ENCODE measurements around the gene GBP4. TPM values are rescaled to one million over a fixed set of nuclear protein-coding genes. Genes with fewer than 3 reads are reported as not detected.

GBP4 gene
- total RNA-seq, 2 donors from 2014 or later, result 34.1 to 35.9 TPM

- ATAC-seq (no peak), DNase-seq (no peak)
- H3K27me3 Mint-ChIP-seq, result no peaks in the 10 kb centered on the region
- H3K4me1 Mint-ChIP-seq, result no peaks in the 10 kb centered on the region
- H3K4me3 Mint-ChIP-seq, result no peak overlapping the region
- peaks cover 2% of the 10 kb centered on the region for H3K36me3 Mint-ChIP-seq (ENCODE audit: low read depth)
- H3K27ac Mint-ChIP-seq, result no peak overlapping the region
- H3K9me3 ChIP-seq (ENCODE audit: control insufficient read depth, low read length, poor library complexity, severe bottlenecking), result no peaks in the 10 kb centered on the region
Observed at GRCh38 chr1:89165811-89166210, 32.9 kb downstream of the GBP4 start.

- H3K4me1 Mint-ChIP-seq, result peaks cover 3% of the 10 kb centered on the region
- H3K9me3 ChIP-seq (ENCODE audit: control insufficient read depth, low read length, poor library complexity, severe bottlenecking), result no peaks in the 10 kb centered on the region
- no peak overlapping the region for H3K4me3 Mint-ChIP-seq
- DNase-seq (no peak), ATAC-seq (no peak)
- no peak overlapping the region for H3K27ac Mint-ChIP-seq
- peaks cover 17% of the 10 kb centered on the region for H3K27me3 Mint-ChIP-seq
- H3K36me3 Mint-ChIP-seq (ENCODE audit: low read depth), result peaks cover 2% of the 10 kb centered on the region
Observed at GRCh38 chr1:89151047-89151446, 47.7 kb downstream of the GBP4 start.

DNA sequence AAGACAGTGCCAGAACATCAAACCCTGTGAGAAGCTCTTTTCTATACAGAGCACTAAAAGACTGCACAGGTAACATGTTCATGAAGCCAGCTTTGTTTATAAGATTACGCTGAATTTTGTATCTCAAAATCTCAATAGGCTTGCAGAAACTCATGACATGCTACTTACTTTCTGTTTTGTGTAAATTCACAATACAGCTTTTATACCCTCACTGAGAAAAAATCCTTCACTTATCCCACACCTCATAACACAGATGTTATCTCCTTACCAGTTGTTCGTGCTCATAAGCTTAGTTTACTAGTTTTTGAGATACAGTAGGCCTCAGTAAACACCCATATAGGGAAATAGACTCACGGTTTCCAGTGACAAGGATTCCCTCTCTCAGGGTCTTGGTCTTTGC, 48.8 kb downstream of the GBP4 start:
- Mint-ChIP-seq H3K36me3 (ENCODE audit: low read depth) (peaks cover 2% of the 10 kb centered on the region), H3K27ac (peak overlapping the region; percentile 19), H3K4me1 (peaks cover 3% of the 10 kb centered on the region), H3K4me3 (no peak overlapping the region), H3K27me3 (peaks cover 17% of the 10 kb centered on the region)
- DNase-seq (no peak), ATAC-seq (no peak)
- no peaks in the 10 kb centered on the region for H3K9me3 ChIP-seq (ENCODE audit: control insufficient read depth, low read length, poor library complexity, severe bottlenecking)

DNA sequence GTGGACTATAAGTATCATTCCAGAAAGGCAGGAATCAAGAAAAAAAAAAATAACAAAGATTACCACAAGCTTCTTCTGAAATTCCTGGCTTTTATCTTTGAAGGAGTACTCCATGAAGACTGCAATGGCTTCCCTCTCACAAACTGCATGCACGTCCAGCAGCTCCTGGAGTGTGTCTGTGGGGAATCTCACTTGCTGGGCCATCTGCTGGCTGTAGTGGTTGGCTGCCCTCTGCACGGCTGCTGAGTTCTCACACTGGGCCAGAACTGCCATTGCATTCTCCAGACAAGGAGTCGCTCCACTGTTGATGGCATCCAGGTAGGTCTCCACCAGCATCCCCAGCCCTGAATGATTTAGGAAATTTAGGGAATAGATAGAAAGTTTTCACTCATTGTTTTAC, 49.5 kb downstream of the GBP4 start:
- H3K27me3 Mint-ChIP-seq, result peaks cover 17% of the 10 kb centered on the region
- H3K27ac Mint-ChIP-seq, result peak overlapping the region; percentile 19
- ATAC-seq (no peak), DNase-seq (no peak)
- peaks cover 3% of the 10 kb centered on the region for H3K4me1 Mint-ChIP-seq
- peaks cover 2% of the 10 kb centered on the region for H3K36me3 Mint-ChIP-seq (ENCODE audit: low read depth)
- H3K4me3 Mint-ChIP-seq, result no peak overlapping the region
- H3K9me3 ChIP-seq (ENCODE audit: control insufficient read depth, low read length, poor library complexity, severe bottlenecking), result no peaks in the 10 kb centered on the region

- Mint-ChIP-seq H3K27ac (no peak overlapping the region), H3K4me3 (no peak overlapping the region), H3K4me1 (peaks cover 3% of the 10 kb centered on the region), H3K36me3 (ENCODE audit: low read depth) (peaks cover 2% of the 10 kb centered on the region), H3K27me3 (peaks cover 17% of the 10 kb centered on the region)
- no peak for DNase-seq
- ATAC-seq, result no peak
- H3K9me3 ChIP-seq (ENCODE audit: control insufficient read depth, low read length, poor library complexity, severe bottlenecking), result no peaks in the 10 kb centered on the region
Observed at GRCh38 chr1:89147678-89148658, 50.8 kb downstream of the GBP4 start.

GRCh38 chr1:89146721-89147120, 52.0 kb downstream of the GBP4 start:
- no peaks in the 10 kb centered on the region for H3K9me3 ChIP-seq (ENCODE audit: control insufficient read depth, low read length, poor library complexity, severe bottlenecking)
- H3K4me1 Mint-ChIP-seq, result peaks cover 3% of the 10 kb centered on the region
- peaks cover 17% of the 10 kb centered on the region for H3K27me3 Mint-ChIP-seq
- DNase-seq (no peak), ATAC-seq (no peak)
- H3K36me3 Mint-ChIP-seq (ENCODE audit: low read depth), result peaks cover 2% of the 10 kb centered on the region
- H3K27ac Mint-ChIP-seq, result no peak overlapping the region
- no peak overlapping the region for H3K4me3 Mint-ChIP-seq

DNA sequence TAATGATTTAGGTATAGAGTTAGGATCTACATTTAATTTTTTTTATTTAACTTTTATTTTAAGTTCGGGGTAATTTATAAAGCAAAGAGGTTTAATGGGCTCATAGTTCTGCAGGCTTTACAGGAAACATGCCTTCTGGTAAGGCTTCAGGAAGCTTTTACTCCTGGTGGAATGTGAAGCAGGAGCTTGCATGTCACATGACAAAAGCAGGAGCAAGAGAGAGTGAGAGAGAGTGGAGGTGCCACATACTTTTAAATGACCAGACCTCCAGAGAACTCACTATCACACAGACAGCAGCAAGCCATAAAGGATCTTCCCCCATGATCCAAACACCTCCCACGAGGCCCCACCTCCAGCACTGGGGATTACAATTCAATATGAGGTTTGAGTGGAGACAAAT, 55.3 kb downstream of the GBP4 start:
- no peak for ATAC-seq
- H3K27me3 Mint-ChIP-seq, result peaks cover 10% of the 10 kb centered on the region
- H3K27ac Mint-ChIP-seq, result no peak overlapping the region
- no peaks in the 10 kb centered on the region for H3K4me1 Mint-ChIP-seq
- H3K36me3 Mint-ChIP-seq (ENCODE audit: low read depth), result peaks cover 2% of the 10 kb centered on the region
- DNase-seq, result no peak
- H3K9me3 ChIP-seq (ENCODE audit: control insufficient read depth, low read length, poor library complexity, severe bottlenecking), result no peaks in the 10 kb centered on the region
- no peak overlapping the region for H3K4me3 Mint-ChIP-seq

- H3K9me3 ChIP-seq (ENCODE audit: control insufficient read depth, low read length, poor library complexity, severe bottlenecking), result no peaks in the 10 kb centered on the region
- DNase-seq, result no peak
- H3K36me3 Mint-ChIP-seq (ENCODE audit: low read depth), result no peaks in the 10 kb centered on the region
- H3K27me3 Mint-ChIP-seq, result no peaks in the 10 kb centered on the region
- H3K27ac Mint-ChIP-seq, result no peak overlapping the region
- H3K4me3 Mint-ChIP-seq, result no peak overlapping the region
- no peak for ATAC-seq
- H3K4me1 Mint-ChIP-seq, result no peaks in the 10 kb centered on the region
Observed at GRCh38 chr1:89142160-89142559, 56.6 kb downstream of the GBP4 start.

DNA sequence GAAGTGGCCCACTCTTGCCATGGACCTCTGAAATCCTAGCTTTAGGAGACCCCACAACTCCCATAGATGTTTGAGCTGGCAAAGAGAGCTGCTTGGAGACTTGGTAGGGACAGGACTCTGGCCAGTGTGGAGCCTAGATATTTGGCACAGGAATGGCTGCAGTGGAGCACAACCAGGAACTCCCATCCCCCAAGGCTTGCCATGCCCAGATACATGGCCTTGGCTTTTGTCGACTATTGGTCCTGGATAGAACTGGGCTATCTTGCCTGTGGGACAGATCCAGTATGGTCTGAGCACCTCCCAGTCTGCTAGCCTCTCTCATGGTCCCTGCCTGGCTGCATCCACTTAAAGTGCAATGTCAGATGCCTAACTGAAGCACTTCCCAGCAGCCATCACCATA, 65.0 kb downstream of the GBP4 start:
- H3K27me3 Mint-ChIP-seq, result no peaks in the 10 kb centered on the region
- no peak for DNase-seq
- H3K4me1 Mint-ChIP-seq, result peaks cover 16% of the 10 kb centered on the region
- H3K27ac Mint-ChIP-seq, result no peak overlapping the region
- H3K9me3 ChIP-seq (ENCODE audit: control insufficient read depth, low read length, poor library complexity, severe bottlenecking), result no peaks in the 10 kb centered on the region
- H3K4me3 Mint-ChIP-seq, result no peak overlapping the region
- H3K36me3 Mint-ChIP-seq (ENCODE audit: low read depth), result peaks cover 13% of the 10 kb centered on the region
- ATAC-seq, result no peak

Other genes with a start within 250 kb of the GBP4 start
- gene KYAT3, start 206.3 kb downstream of the GBP4 start, total RNA-seq, result 10 to 100 TPM; 15.2 to 20.7 TPM
- gene RBMXL1, start 206.3 kb downstream of the GBP4 start, total RNA-seq, result 10 to 100 TPM; 20.5 to 25.5 TPM
- gene GBP3, start 176.1 kb downstream of the GBP4 start, total RNA-seq, result 10 to 100 TPM; 18.3 to 21.9 TPM
- 10 to 100 TPM; 27.3 to 29.4 TPM for gene GBP1, start 133.7 kb downstream of the GBP4 start, total RNA-seq
- gene GBP2, start 72.8 kb downstream of the GBP4 start, total RNA-seq, result 10 to 100 TPM; 88.4 to 98.8 TPM
- not detected for gene GBP7, start 22.9 kb downstream of the GBP4 start, total RNA-seq
- gene GBP5, start 73.9 kb upstream of the GBP4 start, total RNA-seq, result 100 to 1,000 TPM; 122 to 132 TPM
- under 1 TPM; 0.17 to 0.23 TPM for gene GBP6, start 165.1 kb upstream of the GBP4 start, total RNA-seq